MM.1S (cell line): ENCODE results near the gene ATCAY.
"Not testable (repeated sequence)": the region's sequence is repeated elsewhere in the genome, so short reads cannot be mapped to it uniquely, and the experiment has no call there.

Experiments used
- CTCF ChIP-seq: fragments of 300-600 bp; sonication (generic); IDR thresholded peaks from 2 replicates; pipeline ENCODE4 v1.5.1; 2016; ENCODE audit warnings: antibody characterized with exemption, low read length, mixed read lengths
- EZH2phosphoT487 ChIP-seq: fragments of 300-600 bp; sonication (generic); IDR thresholded peaks from 2 replicates; pipeline ENCODE4 v1.6.1; 2018; ENCODE audit warnings: antibody characterized with exemption, low read length

GRCh38 chr19:3938300-3938950 lies 57.9 kb downstream of the ATCAY start:
- not testable (repeated sequence) for TF ChIP-seq CTCF, EZH2phosphoT487
